ENCODE results near the gene GALNT15. TPM values are rescaled to one million over a fixed set of nuclear protein-coding genes. Genes with fewer than 3 reads are reported as not detected.

GALNT15 gene
- polyA plus RNA-seq, 1 of the 3 experiments (the other 2 are of a cell fraction), result 4.7 TPM

GRCh38 chr3:16187213-16187790, 12.8 kb downstream of the GALNT15 start:
- H3K36me3 ChIP-seq (replicated peaks in 1 of 2; ENCODE audit: control insufficient read depth in 1 of 2, insufficient read depth in 2 of 2, low read length in 1 of 2), result no peaks in the 10 kb centered on the region
- ChIA-PET POLR2A (no interaction called here), CTCF (interaction anchor here (1.8 kb wide), 1 partner anchor 9 kb away, joined by 10 read pairs; no protein-coding TSS in a partner anchor)
- H3K4me3 ChIP-seq (ENCODE audit: low read depth in 2 of 2, low read length in 1 of 2), result no peak overlapping the region
- WGBS (ENCODE audit: low lambda C conversion rate), result 92% methylated on average over 4 of the region's 5 CpGs
- DNase-seq, result no peak
- no peak overlapping the region for H3K4me2 ChIP-seq
- TF ChIP-seq REST (IDR thresholded peaks at IDR 0.05; ENCODE audit: low read depth, low read length) (no peak), TEAD4 (IDR thresholded peaks at IDR 0.05; ENCODE audit: borderline replicate concordance, insufficient read depth) (no peak), GATA2 (CRISPR knock-in tag; IDR thresholded peaks at IDR 0.05) (no peak), MAX (IDR thresholded peaks at IDR 0.05; ENCODE audit: low read depth) (no peak), CHD2 (IDR thresholded peaks at IDR 0.05; ENCODE audit: low read length, partially characterized antibody) (no peak), FOSL2 (IDR thresholded peaks at IDR 0.05; ENCODE audit: borderline replicate concordance, low read depth) (no peak), FOXJ3 (CRISPR knock-in tag; IDR thresholded peaks at IDR 0.05) (no peak), NFIC (IDR thresholded peaks at IDR 0.05; ENCODE audit: borderline replicate concordance) (no peak), ELF1 (IDR thresholded peaks at IDR 0.05) (no peak), RFX5 (IDR thresholded peaks at IDR 0.05; ENCODE audit: low read length) (no peak), EP300 (IDR thresholded peaks at IDR 0.05; ENCODE audit: borderline replicate concordance in 1 of 2, low read depth in 1 of 2, low read length in 1 of 2) (no peak), USF2 (IDR thresholded peaks at IDR 0.05; ENCODE audit: borderline replicate concordance, low read depth, low read length) (no peak), FOXM1 (IDR thresholded peaks at IDR 0.05; ENCODE audit: low read depth) (no peak), PBX3 (IDR thresholded peaks at IDR 0.05) (no peak), JUND (IDR thresholded peaks at IDR 0.05) (no peak), POLR2AphosphoS5 (IDR thresholded peaks at IDR 0.05; ENCODE audit: low read depth, low read length) (no peak), IRF3 (IDR thresholded peaks at IDR 0.05; ENCODE audit: low read depth, low read length) (no peak), RAD21 (IDR thresholded peaks at IDR 0.05; ENCODE audit: low read length) (no peak), NRF1 (IDR thresholded peaks at IDR 0.05; ENCODE audit: low read depth, low read length) (no peak), MXI1 (IDR thresholded peaks at IDR 0.05; ENCODE audit: low read depth, low read length) (no peak)
- peaks cover 0 to 18% of the 10 kb centered on the region in 2 experiments; a peak in 1 of 4 replicates for H3K4me1 ChIP-seq (ENCODE audit: control insufficient read depth in 1 of 2, insufficient read depth in 2 of 2, low read depth in 1 of 2, low read length in 1 of 2)
- H3K27ac ChIP-seq (ENCODE audit: low read depth in 2 of 2, low read length in 1 of 2), result no peak overlapping the region
- H3K9me3 ChIP-seq, result no peaks in the 10 kb centered on the region
- H3K9me2 ChIP-seq, result no peaks in the 10 kb centered on the region
- no peaks in the 10 kb centered on the region for H3K27me3 ChIP-seq (ENCODE audit: insufficient read depth)
- no peaks in the 10 kb centered on the region for H3K79me2 ChIP-seq (ENCODE audit: insufficient read depth)
- no peak overlapping the region for H3K9ac ChIP-seq
- H4K20me1 ChIP-seq (ENCODE audit: insufficient read depth), result no peaks in the 10 kb centered on the region
- no peak overlapping the region for H2AFZ ChIP-seq (ENCODE audit: low read depth)
- peaks cover 6% of the 10 kb centered on the region for H3F3A ChIP-seq (replicated peaks; ENCODE audit: insufficient read depth)
